C1 segment of cervical spinal cord (tissue), 14 donors: ENCODE results near the gene ANKRD50.

Experiments used
- DNase-seq, 14 donors: peaks; one replicate each; lab custom pipeline; 2025; lab: John Stamatoyannopoulos, UW

Gene ANKRD50

DNA sequence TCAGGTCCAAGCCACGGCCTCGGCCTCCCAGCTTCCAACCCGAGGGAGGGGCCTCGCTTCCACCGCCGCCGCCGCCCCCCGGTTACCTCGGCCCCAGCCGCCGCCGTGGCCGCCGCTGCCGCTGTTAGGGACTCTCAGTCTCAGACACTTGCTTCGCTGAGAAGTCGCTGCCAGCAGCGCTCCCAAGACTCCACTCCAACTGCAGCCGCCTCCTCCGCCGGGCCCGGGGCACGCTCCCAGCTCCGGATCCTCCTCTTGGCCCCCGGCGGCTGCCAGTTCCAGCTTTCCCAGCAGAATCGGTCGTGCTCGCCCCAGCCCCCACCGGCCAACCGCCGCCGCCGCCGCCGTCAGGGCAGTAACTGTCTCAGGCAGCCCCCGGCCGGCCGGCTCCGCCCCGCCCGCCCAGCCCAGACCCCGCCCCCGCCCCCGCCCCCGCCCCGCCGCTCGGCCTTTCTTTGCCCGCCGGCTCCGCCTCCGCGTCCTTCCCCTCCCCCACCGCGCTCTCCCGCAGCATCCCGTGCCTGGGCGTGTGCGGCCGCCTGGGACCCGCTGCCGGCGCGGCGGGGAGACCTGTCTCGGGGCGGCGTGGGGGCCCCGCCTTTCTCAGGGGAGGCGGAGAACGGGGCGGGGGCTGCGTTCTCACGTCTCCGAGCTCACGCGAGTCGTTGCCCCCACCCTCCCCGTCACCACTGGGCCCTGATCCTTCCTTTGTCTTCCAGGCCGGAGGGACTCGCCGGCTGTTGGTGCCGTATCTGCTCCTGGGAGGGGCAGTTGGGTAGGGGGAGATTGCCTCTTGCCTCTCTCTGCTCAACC is at the start of gene ANKRD50:
Gene ANKRD50, minus strand, starts transcription at position 361 of the 813 bp plus-strand sequence. CDS start 2,221 bp downstream, outside the sequence.
- DNase-seq = peak; percentile 36 to 91 (median 86)

GRCh38 chr4:124757126-124757525 is 44.6 kb upstream of the ANKRD50 start:
- DNase-seq = no peak

DNA sequence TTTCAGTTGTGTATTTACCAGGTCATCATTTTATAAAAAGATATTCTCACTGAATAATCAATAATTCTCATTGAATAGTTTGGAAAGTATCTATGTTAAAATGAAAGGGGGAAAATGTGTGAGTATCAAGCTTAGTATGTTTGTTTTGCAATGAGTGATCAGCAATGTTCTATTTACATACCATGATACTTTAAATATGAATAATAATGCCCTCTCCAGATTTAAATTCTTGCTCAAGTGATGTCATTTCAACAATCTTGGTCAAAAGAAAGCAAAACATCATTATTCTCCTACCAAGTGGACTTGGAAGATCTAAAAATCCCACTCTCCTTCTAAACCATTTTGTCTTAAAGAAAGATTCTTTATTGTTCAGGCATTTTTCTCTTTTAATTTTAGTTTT is 42.1 kb upstream of the ANKRD50 start:
- no peak for DNase-seq

DNA sequence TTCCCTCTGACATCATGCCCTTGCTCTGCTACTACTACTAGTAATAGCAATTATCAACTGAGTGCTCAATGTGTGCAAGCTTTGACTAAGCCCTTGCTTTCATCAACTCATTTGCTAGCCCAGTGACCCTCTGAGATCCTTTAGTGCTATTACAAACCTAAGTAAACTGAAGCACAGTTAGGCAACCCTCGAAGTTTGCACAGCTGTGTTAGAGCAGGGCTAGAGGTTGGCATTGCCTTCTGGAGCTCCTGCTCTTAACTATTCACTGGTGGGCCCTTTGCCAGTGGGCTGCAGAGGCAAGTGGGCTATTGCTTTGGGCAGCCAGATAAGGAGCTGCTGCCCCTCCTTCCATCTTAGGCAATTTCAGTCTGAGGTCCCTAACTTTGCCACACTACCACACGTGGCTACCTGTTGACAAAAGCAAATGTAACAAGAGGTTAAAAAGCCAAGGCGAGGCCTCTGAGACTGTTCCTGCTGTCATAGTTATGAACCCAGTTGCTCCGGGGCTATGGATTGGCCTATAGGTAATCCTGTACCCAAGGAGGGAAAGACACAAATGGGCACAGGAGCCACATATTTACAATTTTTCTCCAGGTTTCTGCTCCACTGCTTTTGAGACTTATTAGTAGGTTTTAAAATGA is 41.5 kb upstream of the ANKRD50 start:
- no peak for DNase-seq

DNA sequence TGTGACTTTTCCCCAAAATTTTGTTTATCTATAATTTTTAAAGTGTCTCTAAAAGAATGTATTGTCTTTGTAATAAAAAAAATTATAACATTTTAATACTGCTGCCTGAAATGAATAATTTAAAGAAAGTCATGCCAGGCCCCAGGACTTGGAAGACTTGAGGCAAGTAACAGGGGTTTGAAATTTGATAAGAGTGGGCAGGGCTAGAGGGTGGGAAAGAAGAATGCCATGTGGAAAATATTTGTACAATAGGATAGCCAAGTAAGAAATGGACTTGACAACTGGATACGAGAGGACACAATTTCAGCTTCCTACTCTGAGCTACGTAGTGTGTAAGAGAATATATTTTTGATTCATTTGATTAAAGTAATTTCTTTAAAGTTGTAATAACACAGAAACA is 36.9 kb upstream of the ANKRD50 start:
- no peak for DNase-seq

- DNase-seq = no peak
Observed at GRCh38 chr4:124748965-124749364, 36.4 kb upstream of the ANKRD50 start.

DNA sequence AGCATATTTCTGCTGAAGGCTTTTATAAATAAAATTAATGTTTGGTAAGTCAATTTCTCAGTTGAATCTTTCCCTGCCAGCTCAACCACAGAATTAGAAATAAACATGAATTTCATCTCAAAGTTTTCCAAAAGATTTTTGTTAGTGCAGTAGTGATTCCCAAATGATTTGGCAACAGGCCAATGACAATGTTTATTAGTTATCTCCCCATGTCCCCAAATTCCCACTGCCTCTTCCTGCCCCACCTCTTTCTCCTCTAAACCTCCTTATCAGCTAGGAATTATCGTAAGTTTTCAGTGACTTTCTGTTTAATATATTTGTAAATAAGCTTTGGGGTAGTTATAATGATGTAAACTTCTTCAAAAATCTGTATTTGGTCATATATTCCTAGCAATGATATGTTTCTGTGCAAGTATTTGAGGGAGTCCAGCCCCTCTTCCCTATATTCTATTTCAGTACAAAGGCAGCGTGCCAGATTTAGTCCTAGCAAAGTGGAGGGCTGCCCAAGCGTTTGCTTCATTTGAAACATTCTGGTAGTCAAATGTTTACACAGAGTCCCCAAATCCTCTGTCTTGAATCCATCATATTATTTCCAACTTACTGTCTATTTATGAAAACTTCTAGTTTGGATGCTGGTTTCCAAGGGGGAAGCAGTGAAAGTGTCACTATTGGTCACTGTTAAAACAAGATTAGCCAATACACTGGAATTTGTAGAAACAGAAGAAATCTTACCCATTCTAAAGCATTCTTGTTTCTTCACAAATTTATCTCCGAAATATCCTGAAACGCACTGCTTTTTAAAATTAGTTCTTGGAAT is 33.7 kb upstream of the ANKRD50 start:
- no peak for DNase-seq

GRCh38 chr4:124743711-124744110 is 31.2 kb upstream of the ANKRD50 start:
- DNase-seq = no peak

DNA sequence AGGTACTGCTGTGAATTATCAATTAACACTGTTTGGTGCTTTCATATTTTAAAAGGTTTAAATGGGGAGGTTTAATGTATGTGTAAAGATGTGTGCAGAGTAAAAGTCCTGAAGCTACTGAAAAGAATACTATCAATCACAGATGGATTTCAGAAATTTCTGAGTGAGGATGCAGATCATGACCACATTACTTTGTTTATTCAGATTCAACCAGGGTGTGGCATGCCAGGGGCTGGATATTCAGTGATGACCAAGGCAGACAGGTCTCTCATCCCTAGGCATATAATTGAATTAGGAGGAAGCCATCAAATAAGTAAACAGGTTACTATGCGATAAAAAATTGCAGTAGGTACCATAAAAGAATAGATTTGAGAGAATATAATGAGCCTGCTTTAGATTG is 28.0 kb upstream of the ANKRD50 start:
- DNase-seq = no peak

GRCh38 chr4:124738994-124739393 is 26.5 kb upstream of the ANKRD50 start:
- no peak for DNase-seq

DNA sequence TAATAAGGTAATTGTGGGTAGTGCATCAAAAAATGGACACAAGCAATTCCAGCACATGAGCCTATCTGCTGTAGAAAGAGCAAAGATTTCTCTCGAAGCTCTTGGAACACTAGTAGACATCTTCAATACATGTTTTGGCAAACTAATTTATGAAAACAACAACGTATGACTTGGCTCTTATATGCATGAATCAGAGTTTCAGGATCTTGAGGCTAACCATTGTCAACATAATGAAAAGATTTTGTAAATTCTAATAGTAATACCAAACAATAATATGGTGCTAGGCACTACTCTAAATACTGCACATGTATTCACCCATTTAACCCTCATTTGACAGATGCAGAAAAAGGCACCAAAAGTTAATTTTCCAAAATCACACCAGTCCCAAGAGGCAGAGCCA is 25.1 kb upstream of the ANKRD50 start:
- DNase-seq = no peak

- no peak for DNase-seq
Observed at GRCh38 chr4:124736526-124736925, 24.0 kb upstream of the ANKRD50 start.

DNA sequence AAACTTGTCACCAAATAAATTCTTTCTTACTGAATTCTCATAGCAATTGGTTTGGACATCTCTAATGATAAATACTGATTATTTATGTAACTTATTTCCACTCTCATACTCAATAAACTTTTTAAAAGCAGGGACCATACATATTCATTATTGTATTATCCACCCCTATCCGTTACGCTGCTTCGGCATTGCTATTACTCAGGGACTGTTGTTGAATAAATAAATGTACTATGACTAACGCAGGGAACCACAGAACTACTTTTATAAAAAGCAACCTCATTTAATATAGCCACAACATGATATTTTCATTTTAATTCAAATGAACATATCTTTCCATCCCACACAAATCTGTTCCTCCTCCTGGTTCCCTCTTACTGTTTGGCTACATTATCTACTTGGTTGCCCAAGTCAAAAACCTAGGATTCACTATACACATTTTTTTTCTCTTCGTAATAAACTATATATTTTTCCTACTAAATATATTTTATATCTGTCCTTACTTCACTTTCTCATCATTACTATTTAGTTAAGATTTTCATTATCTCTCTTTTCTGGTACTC is 14.9 kb upstream of the ANKRD50 start:
- DNase-seq = no peak

- no peak for DNase-seq
Observed at GRCh38 chr4:124726269-124726668, 13.7 kb upstream of the ANKRD50 start.

DNA sequence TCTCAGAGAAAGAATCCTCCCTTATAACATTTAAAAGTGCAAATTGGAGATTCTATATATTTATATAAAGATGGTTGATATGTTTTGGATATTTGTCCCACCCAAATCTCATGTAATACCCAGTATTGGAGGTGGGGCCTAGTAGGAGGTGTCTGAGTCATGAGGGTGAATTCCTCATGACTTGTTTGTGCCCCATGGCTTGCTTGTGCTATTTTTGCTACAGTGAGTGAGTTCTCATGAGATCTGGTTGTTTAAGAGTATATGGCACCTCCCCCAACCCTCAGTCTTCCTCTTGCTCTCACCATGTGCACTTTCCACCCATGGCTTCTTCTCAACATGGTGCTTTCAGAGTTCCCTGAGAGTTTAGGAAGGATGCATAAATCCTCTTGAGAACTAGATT is 9.5 kb upstream of the ANKRD50 start:
- DNase-seq = no peak

DNA sequence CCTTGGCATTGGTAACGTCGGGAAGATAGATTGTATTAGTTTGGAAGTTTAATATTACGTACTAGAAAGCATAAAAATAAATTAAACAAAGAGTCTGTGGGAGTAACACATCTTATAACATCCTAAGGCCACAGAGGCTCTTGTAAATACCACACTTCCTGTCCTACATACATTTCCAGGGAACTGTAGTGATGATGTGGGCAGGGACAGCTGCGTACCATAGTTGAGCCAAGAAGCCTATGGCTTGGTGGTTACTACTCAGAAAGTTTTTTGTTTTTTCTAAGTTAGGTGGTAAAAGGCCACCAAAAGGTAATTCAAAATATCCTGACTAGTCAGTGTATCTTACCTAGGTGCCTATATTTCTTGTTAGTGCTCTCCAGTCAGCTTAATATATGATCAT is 4.6 kb upstream of the ANKRD50 start:
- no peak for DNase-seq

DNA sequence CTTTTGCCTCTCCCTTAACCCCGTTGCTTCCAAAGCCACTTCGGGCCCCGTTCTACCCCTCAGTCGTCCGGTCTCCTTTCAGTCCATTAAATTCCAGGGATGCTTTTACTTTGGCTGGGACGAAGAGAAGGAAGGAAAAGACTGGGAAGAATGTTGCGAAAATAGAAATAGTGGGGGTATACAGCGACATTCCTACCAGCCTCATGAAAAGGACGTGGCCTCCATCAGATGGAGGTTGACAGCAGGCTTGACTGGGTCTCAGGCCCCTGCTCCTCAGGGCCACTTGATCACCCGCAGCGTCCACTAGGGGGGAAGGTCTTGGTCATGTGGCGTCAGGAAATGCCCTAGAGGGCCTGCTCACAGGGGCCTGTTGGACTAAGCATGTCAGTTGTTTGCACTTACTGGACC is 657 bp upstream of the ANKRD50 start:
- peak in 13 of 14 donors; percentile 29 to 86 (median 75) for DNase-seq

GRCh38 chr4:124711471-124712371 is 811 bp downstream of the ANKRD50 start:
- DNase-seq = peak in 9 of 14 donors; percentile 22 to 79 (median 58)

GRCh38 chr4:124710911-124711310 is 1.6 kb downstream of the ANKRD50 start:
- DNase-seq = peak in 1 of 14 donors; percentile 4

- peak in 1 of 14 donors; percentile 2 for DNase-seq
Observed at GRCh38 chr4:124710015-124710741, 2.4 kb downstream of the ANKRD50 start.
